ENCODE measurements around the gene POLR2I. TPM values are rescaled to one million over a fixed set of nuclear protein-coding genes. Genes with fewer than 3 reads are reported as not detected.
A peak's percentile ranks its signal among the peaks of the same experiment; 100 is the strongest.

POLR2I gene
- total and polyA plus RNA-seq, 11 donors = 80.4 to 180 (median 107) TPM

- Histone ChIP-seq H3K9me3 (no peaks in the 10 kb centered on the region), H3K4me1 (peaks cover 0 to 34% (median 19%) of the 10 kb centered on the region in 12 donors), H3K4me3 (peak overlapping the region in 4 of 12 donors; percentile 29 to 43 (median 38)), H3K27ac (peak overlapping the region in 10 of 12 donors; percentile 32 to 96 (median 82)), H3K27me3 (no peaks in the 10 kb centered on the region), H3K36me3 (peaks cover 0 to 31% (median 0%) of the 10 kb centered on the region in 9 donors)
- intact Hi-C loops (cut with DNase I) = loop anchor here in 2 of 10 donors (5.0 kb wide), 2 partner anchors 34 to 44 kb away; no protein-coding TSS in a partner anchor
- no peak for ATAC-seq
- TF ChIP-seq POLR2A (IDR thresholded peaks at IDR 0.05) = no peak
- TF ChIP-seq, protein P1, sequence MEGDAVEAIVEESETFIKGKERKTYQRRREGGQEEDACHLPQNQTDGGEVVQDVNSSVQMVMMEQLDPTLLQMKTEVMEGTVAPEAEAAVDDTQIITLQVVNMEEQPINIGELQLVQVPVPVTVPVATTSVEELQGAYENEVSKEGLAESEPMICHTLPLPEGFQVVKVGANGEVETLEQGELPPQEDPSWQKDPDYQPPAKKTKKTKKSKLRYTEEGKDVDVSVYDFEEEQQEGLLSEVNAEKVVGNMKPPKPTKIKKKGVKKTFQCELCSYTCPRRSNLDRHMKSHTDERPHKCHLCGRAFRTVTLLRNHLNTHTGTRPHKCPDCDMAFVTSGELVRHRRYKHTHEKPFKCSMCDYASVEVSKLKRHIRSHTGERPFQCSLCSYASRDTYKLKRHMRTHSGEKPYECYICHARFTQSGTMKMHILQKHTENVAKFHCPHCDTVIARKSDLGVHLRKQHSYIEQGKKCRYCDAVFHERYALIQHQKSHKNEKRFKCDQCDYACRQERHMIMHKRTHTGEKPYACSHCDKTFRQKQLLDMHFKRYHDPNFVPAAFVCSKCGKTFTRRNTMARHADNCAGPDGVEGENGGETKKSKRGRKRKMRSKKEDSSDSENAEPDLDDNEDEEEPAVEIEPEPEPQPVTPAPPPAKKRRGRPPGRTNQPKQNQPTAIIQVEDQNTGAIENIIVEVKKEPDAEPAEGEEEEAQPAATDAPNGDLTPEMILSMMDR (IDR thresholded peaks at IDR 0.05) = no peak
- 76 to 86% (median 82%) methylated on average over 19 to 27 of the region's 27 CpGs for WGBS, 4 donors
- DNase-seq = no peak
Measured at GRCh38 chr19:36101550-36102327, 12.9 kb downstream of the POLR2I start.

DNA sequence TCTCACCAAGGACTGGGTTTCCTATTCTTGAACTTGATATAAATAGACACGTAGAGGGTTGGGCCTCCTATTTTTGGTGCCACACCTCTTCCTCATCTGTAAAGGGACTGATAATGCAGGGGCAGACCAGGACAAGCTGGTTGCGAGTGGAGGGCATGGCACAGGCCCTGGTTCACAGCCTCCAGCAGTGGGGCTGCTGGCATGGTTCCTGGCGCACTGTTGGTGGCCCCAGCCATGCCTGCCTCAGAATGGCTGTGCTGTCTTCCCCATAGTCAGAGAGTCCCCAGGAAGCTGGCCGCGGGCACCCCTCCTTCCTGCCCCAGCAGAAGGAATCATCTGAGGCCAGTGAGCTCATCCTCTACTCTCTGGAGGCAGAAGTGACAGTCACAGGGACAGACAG is 14.2 kb downstream of the POLR2I start:
- peak overlapping the region in 7 of 12 donors; percentile 24 to 43 (median 29) for H3K4me3 ChIP-seq
- intact Hi-C loops (cut with DNase I) = loop anchor here in 2 of 10 donors (5.0 kb wide), 2 partner anchors 33 to 43 kb away; no protein-coding TSS in a partner anchor
- ATAC-seq = peak; percentile 91 to 95 (median 92)

DNA sequence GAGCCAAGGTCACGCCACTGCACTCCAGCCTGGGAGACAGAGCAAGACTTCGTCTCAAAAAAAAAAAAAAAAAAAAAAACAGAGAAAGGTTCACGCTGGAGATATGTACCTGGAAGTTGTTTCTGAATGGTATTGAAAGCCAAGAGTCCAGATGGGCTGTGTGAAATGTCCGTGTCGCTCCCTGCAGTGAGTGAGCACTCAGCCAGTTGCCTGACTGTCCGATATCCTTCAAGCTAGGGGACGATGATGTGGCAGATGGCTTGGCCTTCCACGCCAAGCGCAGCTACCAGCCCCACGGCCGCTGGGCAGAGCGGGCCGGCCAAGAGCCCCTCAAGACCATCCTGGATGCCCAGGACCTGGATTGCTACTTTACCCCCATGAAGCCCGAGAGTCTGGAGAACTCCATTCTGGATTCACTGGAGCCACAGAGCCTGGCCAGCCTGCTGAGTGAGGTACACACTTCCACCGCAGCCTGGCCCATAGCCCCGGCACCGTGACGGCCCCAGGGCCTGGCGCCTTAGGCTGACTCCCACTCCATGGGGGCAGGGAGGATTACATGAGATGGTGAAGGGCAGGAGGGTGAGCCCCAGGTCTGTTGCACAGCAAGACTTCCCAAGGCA is 15.4 kb downstream of the POLR2I start:
- peak overlapping the region in 2 of 12 donors; percentile 3 to 5 for H3K4me3 ChIP-seq
- peak in 3 of 4 donors; percentile 2 to 26 (median 20) for ATAC-seq

More for the DNA sequence above, 14.2 kb downstream of the POLR2I start:
- H3K4me1 ChIP-seq = peaks cover 0 to 34% (median 19%) of the 10 kb centered on the region in 12 donors
- no peaks in the 10 kb centered on the region for H3K27me3 ChIP-seq
- DNase-seq = peak in 4 of 5 donors; percentile 71 to 90 (median 82)
- H3K9me3 ChIP-seq = no peaks in the 10 kb centered on the region
- H3K27ac ChIP-seq = peak overlapping the region; percentile 32 to 96 (median 79)
- peaks cover 0 to 27% (median 0%) of the 10 kb centered on the region in 9 donors for H3K36me3 ChIP-seq
- 23 to 49% (median 45%) methylated on average over 1 to 5 of the region's 5 CpGs for WGBS, 4 donors
- TF ChIP-seq, protein P1 (IDR thresholded peaks at IDR 0.05) = no peak
- TF ChIP-seq POLR2A (IDR thresholded peaks at IDR 0.05) = no peak

More for the DNA sequence above, 15.4 kb downstream of the POLR2I start:
- Histone ChIP-seq H3K9me3 (no peaks in the 10 kb centered on the region), H3K27me3 (no peaks in the 10 kb centered on the region), H3K36me3 (peaks cover 0 to 23% (median 0%) of the 10 kb centered on the region in 9 donors), H3K27ac (peak overlapping the region; percentile 47 to 96 (median 79)), H3K4me1 (peaks cover 0 to 34% (median 19%) of the 10 kb centered on the region in 12 donors)
- no peak for TF ChIP-seq POLR2A (IDR thresholded peaks at IDR 0.05)
- TF ChIP-seq, protein P1 (IDR thresholded peaks at IDR 0.05) = no peak
- WGBS, 4 donors = 65 to 75% (median 70%) methylated on average over 19 of the region's 19 CpGs
- intact Hi-C loops (cut with DNase I) = loop anchor here in 1 of 10 donors (5.0 kb wide), 1 partner anchor 37 kb away; no protein-coding TSS in a partner anchor
- DNase-seq = no peak

Measured in heart left ventricle (tissue), 16 donors.